Stimulated activated CD4-positive, alpha-beta T cell treated with anti-CD3 and anti-CD28 coated beads, Interleukin-1b, Interleukin-23, amount 100 ng/mL, for 4 hours (primary cell): Measurements from ENCODE around the gene CXCL12.

Experiments used
- DNase-seq, 2 donors: peaks; one replicate each; pipeline ENCODE4 v3.0.0-alpha.2; 2020; ENCODE audit warnings: low read depth in 2 of 2

CXCL12 gene

GRCh38 chr10:44399659-44400451 lies 15.0 kb upstream of the CXCL12 start:
- no peak for DNase-seq

GRCh38 chr10:44398747-44399658 lies 14.1 kb upstream of the CXCL12 start:
- DNase-seq: no peak

- no peak for DNase-seq
Measured at GRCh38 chr10:44398271-44398670, 13.4 kb upstream of the CXCL12 start.

- DNase-seq: no peak
Measured at GRCh38 chr10:44397476-44398225, 12.8 kb upstream of the CXCL12 start.

GRCh38 chr10:44396671-44397191 lies 11.8 kb upstream of the CXCL12 start:
- DNase-seq: no peak

- DNase-seq: no peak
Measured at GRCh38 chr10:44395902-44396670, 11.2 kb upstream of the CXCL12 start.

- no peak for DNase-seq
Measured at GRCh38 chr10:44395396-44395795, 10.5 kb upstream of the CXCL12 start.

GRCh38 chr10:44394696-44395381 lies 9.9 kb upstream of the CXCL12 start:
- no peak for DNase-seq

- DNase-seq: no peak
Measured at GRCh38 chr10:44393834-44394547, 9.1 kb upstream of the CXCL12 start.

- no peak for DNase-seq
Measured at GRCh38 chr10:44393051-44393630, 8.2 kb upstream of the CXCL12 start.

- DNase-seq: no peak
Measured at GRCh38 chr10:44392420-44392819, 7.5 kb upstream of the CXCL12 start.

- no peak for DNase-seq
Measured at GRCh38 chr10:44391981-44392380, 7.1 kb upstream of the CXCL12 start.

GRCh38 chr10:44390585-44391072 lies 5.7 kb upstream of the CXCL12 start:
- DNase-seq: no peak

GRCh38 chr10:44389556-44389955 lies 4.7 kb upstream of the CXCL12 start:
- no peak for DNase-seq

- no peak for DNase-seq
Measured at GRCh38 chr10:44389150-44389549, 4.3 kb upstream of the CXCL12 start.

- DNase-seq: no peak
Measured at GRCh38 chr10:44388641-44389040, 3.7 kb upstream of the CXCL12 start.

- no peak for DNase-seq
Measured at GRCh38 chr10:44387853-44388251, 3.0 kb upstream of the CXCL12 start.

- DNase-seq: peak in 1 of 2 donors; percentile 24
Measured at GRCh38 chr10:44386546-44387052, 1.7 kb upstream of the CXCL12 start.
